Measurements from ENCODE around the gene NOTUM.
"Not testable (repeated sequence)": the region's sequence is repeated elsewhere in the genome, so short reads cannot be mapped to it uniquely, and the experiment has no call there.

NOTUM gene

DNA sequence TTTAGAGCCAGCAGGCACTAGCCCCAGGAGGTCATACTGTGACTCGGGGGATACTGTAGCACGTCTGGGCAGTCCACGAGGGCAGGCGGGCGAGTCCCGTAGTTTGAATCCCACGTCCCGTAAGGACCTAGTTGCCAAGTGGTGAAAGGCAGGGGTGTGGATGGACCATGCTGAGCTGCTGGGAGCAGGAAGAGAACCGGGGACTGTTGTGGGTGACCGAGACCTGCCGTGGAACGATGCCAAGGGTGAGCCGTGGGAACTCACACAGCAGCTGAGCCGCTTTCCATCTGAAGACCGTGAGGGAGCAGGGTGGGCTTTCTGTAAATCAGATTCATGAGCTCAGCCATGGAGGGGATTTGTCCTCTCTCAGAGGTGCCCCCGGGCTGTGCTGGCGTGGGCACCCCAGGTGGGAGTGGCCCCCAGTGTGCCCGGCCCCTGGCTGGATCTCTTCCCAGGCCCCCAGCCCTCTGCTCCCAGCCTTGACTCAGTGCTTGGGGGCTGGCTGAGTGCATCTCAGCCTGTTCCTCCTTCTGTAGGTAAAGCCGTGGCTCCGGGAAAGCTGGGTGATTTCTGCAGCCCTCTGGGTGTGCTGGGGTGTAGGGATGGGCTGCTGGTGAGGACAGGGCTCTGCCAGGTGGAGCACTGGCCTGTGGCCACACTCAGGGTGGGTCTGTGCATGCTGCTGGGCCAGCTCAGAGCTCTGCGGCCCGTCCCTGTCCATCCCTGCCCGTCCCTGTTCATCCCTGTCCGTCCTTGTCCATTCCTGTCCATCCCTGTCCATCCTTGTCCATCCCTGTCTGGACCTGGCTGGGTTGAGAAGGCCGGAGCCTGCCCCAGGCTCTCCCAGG lies 30.1 kb upstream of the NOTUM start:
- no peaks in the 10 kb centered on the region for H3K27me3 Mint-ChIP-seq (ENCODE audit: low read depth)
- no peak overlapping the region for H3K27ac Mint-ChIP-seq
- no peaks in the 10 kb centered on the region for H3K9me3 Mint-ChIP-seq
- no peaks in the 10 kb centered on the region for H3K36me3 Mint-ChIP-seq (ENCODE audit: low read depth)
- H3K4me3 Mint-ChIP-seq = no peak overlapping the region
- H3K4me1 Mint-ChIP-seq (ENCODE audit: low read depth) = no peaks in the 10 kb centered on the region

DNA sequence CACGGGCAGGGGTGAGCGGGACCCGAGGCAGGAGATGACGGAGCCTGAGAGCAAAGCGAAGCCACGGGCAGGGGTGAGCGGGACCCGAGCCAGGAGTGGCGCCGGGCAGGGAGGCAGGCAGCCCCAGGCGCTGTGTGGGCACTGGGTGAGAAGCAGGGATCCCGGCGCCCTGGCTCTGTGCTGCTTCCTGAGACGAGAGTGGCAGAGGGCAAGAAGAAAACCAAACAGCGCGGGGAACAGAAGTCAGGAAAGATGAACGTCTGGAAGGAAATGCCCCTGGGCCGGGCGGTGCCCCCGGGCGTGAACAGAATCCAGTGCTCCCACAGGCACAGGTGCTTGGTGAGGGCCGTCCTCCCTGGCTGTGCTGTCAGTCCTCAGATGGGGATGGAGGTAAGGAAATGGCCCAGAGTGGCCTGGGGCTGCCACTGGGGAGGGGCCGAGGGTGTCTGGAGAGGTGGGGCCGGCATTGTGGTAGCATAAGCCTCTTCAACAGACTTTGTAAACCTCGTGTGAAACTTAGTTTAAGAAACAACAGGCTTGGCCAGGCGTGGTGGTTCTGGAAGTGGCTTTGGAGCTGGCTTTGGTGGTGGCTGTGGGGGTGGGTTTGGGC lies 26.3 kb upstream of the NOTUM start:
- Mint-ChIP-seq H3K36me3 (ENCODE audit: low read depth) (peaks cover 6% of the 10 kb centered on the region), H3K4me1 (ENCODE audit: low read depth) (peaks cover 4% of the 10 kb centered on the region), H3K4me3 (no peak overlapping the region), H3K27ac (no peak overlapping the region), H3K9me3 (no peaks in the 10 kb centered on the region), H3K27me3 (ENCODE audit: low read depth) (no peaks in the 10 kb centered on the region)

DNA sequence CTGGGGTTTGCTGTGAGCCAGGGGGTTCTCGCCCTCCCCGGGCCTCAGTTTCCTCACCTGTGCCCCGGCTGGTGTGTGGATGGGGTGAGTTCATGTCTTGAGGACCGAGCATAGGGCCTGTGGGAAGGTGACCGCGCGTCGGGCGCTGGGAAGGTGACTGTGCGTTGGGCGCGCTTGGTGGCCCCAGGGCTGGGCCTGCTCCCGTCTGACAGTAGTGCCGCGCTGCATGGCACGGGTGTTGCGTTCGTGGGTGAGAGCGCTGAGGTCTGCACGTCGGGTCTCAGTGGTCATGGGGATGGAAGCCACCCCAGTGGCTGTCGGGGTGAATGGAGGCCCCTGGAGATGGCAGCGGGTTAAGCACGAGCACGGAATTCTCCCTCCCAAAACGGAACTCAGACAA lies 25.6 kb upstream of the NOTUM start:
- Mint-ChIP-seq H3K4me3 (no peak overlapping the region), H3K9me3 (no peaks in the 10 kb centered on the region), H3K4me1 (ENCODE audit: low read depth) (peaks cover 4% of the 10 kb centered on the region), H3K27me3 (ENCODE audit: low read depth) (no peaks in the 10 kb centered on the region), H3K36me3 (ENCODE audit: low read depth) (peaks cover 6% of the 10 kb centered on the region), H3K27ac (no peak overlapping the region)

DNA sequence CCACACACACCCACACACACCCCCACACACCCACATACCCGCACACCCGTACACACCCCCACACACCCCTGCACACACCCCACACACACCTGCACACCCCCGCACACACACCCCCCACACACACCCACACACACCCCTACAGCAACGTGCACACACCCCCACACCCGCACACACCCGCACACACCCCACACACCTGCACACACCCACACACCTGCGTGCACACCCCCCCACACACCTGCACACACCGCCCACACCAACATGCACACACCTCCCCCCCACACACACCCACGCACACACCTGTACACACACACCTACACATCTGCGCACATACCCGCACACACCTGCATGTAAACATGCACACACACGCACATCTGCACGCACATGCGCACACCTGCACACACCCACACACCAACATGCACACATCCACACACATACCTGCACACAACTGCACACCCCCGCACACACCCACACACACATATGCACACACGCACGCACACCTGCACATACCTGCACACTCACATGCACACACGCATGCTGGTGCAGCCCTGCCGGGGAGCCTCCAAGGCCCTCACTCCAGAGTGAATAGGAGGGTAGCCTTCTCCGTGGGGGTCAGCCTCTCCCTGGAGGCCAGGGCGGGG lies 23.9 kb upstream of the NOTUM start:
- no peak overlapping the region for H3K4me3 Mint-ChIP-seq
- H3K27ac Mint-ChIP-seq = no peak overlapping the region
- H3K9me3 Mint-ChIP-seq = no peaks in the 10 kb centered on the region
- peaks cover 6% of the 10 kb centered on the region for H3K36me3 Mint-ChIP-seq (ENCODE audit: low read depth)
- H3K4me1 Mint-ChIP-seq (ENCODE audit: low read depth) = peaks cover 12% of the 10 kb centered on the region
- H3K27me3 Mint-ChIP-seq (ENCODE audit: low read depth) = no peaks in the 10 kb centered on the region

DNA sequence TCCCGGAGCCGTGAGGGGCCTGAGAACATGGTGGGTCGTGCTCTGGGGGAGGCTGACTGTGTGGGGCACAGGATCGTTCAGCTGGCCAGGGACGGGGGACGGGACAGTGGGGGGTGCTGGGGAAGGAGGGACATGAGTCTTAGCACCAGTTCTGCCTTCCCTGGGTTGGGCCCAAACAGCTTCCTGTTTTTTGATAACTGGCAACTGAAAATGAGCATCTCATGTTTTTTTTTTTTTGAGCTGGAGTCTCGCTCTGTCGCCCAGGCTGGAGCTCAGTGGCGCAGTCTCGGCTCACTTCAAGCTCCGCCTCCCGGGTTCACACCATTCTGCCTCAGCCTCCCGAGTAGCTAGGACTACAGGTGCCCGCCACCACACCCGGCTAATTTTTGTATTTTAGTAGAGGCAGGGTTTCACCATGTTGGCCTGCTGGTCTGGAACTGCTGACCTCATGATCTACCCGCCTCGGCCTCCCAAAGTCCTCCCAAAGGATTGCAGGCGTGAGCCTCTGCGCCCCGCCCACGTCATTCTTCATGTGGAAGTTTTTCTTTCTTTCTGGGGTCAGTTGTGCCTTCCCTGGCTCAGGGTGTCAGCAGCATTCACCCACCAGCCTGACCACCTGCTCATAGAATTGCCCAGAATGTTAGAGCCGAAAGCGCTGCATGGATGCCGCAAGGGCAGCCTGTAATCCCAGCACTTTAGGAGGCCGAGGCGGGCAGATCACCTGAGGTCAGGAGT lies 22.8 kb upstream of the NOTUM start:
- Mint-ChIP-seq H3K27me3 (ENCODE audit: low read depth) (no peaks in the 10 kb centered on the region), H3K4me3 (no peak overlapping the region), H3K4me1 (ENCODE audit: low read depth) (peaks cover 19% of the 10 kb centered on the region), H3K27ac (no peak overlapping the region), H3K36me3 (ENCODE audit: low read depth) (peaks cover 10% of the 10 kb centered on the region), H3K9me3 (no peaks in the 10 kb centered on the region)

DNA sequence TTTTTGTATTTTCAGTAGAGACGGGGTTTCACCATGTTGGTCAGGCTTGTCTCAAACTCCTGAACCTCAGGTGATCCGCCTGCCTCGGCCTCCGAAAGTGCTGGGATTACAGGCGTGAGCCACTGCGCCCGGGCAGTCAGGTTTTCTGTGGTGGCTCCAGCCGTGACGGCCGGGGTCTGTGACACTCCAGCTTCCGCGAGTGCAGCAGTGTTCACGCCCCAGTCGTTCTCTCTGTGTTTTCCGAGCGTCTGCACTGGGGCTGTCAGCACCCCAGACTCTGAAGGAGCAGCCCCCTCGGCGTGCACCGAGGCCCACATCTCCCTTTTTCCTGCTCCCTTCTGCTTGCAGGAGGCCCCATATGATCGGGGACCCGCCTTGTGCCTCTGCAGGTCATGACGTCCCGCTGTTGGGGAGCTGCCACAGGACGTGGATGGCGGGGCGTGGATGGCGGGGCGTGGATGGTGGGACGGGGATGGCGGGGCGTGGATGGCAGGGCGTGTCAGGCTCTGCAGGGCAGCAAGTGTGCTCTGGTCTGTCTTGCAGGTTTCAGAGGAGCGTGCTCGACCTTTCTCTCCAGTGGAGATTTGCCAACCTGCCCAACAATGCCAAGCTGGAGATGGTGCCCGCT lies 22.1 kb upstream of the NOTUM start:
- no peaks in the 10 kb centered on the region for H3K27me3 Mint-ChIP-seq (ENCODE audit: low read depth)
- H3K36me3 Mint-ChIP-seq (ENCODE audit: low read depth) = peaks cover 10% of the 10 kb centered on the region
- H3K4me3 Mint-ChIP-seq = no peak overlapping the region
- no peaks in the 10 kb centered on the region for H3K9me3 Mint-ChIP-seq
- peaks cover 19% of the 10 kb centered on the region for H3K4me1 Mint-ChIP-seq (ENCODE audit: low read depth)
- H3K27ac Mint-ChIP-seq = no peak overlapping the region

DNA sequence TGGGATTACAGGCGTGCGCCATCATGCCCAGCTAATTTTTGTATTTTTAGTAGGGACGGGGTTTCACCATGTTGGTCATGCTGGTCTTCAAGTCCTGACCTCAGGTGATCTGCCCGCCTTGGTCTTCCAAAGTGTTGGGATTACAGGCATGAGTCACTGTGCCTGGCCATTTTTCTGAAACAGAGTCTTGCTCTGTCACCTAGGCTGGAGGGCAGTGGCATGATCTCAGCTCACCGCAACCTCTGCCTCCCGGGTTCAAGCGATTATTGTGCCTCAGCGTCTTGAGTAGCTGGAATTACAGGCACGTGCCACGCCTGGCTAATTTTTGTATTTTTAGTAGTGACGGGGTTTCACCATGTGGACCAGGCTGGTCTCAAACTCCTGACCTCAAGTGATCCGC lies 20.5 kb upstream of the NOTUM start:
- Mint-ChIP-seq H3K36me3 (ENCODE audit: low read depth) (peaks cover 10% of the 10 kb centered on the region), H3K4me1 (ENCODE audit: low read depth) (peaks cover 24% of the 10 kb centered on the region)
- H3K27ac Mint-ChIP-seq; H3K27me3 Mint-ChIP-seq (ENCODE audit: low read depth); H3K9me3 Mint-ChIP-seq; H3K4me3 Mint-ChIP-seq: not testable (repeated sequence)

DNA sequence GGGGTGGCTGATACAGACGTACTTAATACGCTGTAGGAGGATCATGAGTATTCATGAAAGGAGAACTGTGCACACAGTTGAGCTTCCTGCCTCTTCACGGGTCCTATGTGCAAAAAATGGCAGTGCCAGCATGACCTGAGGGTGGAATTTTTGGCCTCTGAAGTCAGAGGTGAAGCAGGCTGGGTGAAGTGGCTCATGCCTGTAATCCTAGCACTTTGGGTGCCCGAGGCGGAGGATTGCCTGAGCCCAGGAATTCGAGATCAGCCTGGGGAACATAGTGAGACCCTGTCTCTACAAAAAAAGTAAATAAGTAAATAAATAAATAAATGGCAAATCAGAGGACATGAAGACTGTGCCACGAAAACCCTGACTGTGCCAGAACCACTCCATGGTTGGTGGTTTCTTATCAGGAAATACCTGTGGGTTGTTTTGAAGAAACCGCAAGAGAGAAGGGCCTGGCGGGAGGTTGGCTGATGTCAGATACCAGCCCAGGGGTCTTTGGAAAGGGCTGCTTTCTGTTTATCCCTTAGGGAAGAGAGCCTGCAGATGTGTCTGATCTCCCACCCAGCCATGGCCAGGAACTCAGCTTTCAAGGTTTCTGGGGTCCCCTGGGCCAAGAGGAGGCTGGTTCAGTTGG lies 19.8 kb upstream of the NOTUM start:
- H3K4me1 Mint-ChIP-seq (ENCODE audit: low read depth) = peaks cover 30% of the 10 kb centered on the region
- H3K4me3 Mint-ChIP-seq = no peak overlapping the region
- no peaks in the 10 kb centered on the region for H3K9me3 Mint-ChIP-seq
- H3K36me3 Mint-ChIP-seq (ENCODE audit: low read depth) = peaks cover 10% of the 10 kb centered on the region
- H3K27ac Mint-ChIP-seq = no peak overlapping the region
- no peaks in the 10 kb centered on the region for H3K27me3 Mint-ChIP-seq (ENCODE audit: low read depth)

DNA sequence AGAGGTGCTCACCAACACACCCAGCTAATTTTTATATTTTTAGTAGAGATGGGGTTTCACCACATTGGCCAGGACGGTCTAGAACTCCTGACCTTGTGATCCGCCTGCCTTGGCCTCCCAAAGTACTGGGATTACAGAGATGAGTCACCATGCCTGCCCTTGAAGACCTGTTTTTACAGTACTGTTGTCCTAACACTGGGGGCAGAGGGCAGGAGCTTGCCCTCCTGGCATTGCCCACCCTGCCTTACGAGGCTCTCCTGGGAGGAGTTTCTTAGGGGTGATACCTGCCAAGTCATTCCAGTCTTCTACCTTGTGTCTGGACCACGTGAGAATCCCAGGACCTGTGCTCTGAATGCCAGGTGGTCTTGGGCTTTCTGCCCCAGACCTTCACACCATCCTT lies 19.1 kb upstream of the NOTUM start:
- Mint-ChIP-seq H3K27me3 (ENCODE audit: low read depth) (peaks cover under 1% of the 10 kb centered on the region), H3K4me3 (no peak overlapping the region), H3K9me3 (peaks cover under 1% of the 10 kb centered on the region), H3K27ac (no peak overlapping the region), H3K4me1 (ENCODE audit: low read depth) (peaks cover 30% of the 10 kb centered on the region), H3K36me3 (ENCODE audit: low read depth) (peaks cover 9% of the 10 kb centered on the region)

DNA sequence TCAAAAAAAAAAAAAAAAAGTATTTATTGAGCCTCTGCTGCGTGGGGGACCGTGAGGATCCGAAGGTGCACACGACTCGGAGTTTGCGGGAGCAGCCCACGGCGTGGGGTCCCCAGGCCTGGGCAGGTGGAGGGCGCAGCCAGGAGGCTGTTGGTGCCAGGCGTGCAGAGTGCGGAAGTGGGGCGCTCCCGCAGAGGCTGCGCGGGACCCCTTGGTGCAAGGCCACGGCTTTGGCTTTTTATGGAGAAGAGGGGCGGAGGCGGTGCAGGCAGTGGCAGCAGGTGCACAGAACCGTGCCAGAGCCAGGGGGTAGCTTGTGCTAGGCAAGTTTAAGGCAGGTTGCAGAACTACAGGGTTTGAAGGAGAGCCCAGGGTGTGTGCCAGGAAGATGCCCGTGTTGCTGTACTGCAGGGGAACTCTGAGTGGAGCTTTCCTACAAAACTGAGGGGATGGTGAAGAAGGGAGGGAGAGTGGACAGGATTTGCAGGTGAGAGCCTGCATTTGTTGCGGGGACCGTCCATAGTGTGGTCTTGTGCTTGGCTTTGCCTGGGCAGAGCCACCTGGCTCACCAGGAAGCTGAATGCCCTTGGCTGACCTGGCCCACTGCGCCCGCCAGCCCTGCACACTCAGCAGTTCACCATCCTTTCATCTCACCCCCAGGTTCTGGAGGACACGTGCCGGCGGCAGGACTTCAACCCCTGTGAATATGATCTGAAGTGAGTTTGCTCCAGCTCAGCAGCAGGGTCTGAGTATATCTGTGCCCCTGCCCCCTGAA lies 17.7 kb upstream of the NOTUM start:
- Mint-ChIP-seq H3K4me3 (peak overlapping the region; percentile 67), H3K4me1 (ENCODE audit: low read depth) (peaks cover 30% of the 10 kb centered on the region), H3K27me3 (ENCODE audit: low read depth) (peaks cover 3% of the 10 kb centered on the region), H3K36me3 (ENCODE audit: low read depth) (peaks cover 6% of the 10 kb centered on the region), H3K27ac (peak overlapping the region; percentile 69), H3K9me3 (peaks cover 3% of the 10 kb centered on the region)

DNA sequence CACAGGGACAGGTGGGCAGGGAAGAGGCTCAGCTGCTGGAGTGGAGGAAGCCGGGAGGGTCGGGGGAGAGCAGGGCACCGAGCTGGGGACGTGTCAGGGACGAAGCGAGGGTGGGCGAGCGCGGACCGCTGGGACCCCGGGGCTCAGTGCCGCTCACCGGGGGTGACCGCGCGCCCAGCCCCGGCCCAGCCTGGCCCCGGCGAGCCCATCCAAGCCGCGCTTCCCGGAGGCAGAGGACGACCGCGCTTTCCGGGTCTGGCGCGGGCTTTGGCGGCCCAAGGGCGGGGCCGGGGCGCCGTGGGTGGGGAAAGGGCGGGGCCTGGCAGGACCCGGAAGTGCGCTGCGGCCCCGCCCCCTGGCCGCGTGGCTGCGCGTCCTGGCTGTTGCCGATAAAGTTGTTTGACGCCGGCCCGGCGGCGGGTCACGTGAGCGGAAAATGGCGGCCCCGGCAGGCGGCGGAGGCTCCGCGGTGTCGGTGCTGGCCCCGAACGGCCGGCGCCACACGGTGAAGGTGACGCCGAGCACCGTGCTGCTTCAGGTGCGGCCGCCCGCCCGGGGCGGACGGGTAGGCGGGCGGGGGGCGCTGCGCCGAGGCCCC lies 16.3 kb upstream of the NOTUM start, which contains the start of gene ASPSCR1:
Gene ASPSCR1, plus strand, starts transcription at position 419 of the 598 bp plus-strand sequence. Its CDS starts 18 bp downstream, at position 437.
- Mint-ChIP-seq H3K36me3 (ENCODE audit: low read depth) (peaks cover 4% of the 10 kb centered on the region), H3K4me3 (peak within 1 kb of the TSS; percentile 99)

DNA sequence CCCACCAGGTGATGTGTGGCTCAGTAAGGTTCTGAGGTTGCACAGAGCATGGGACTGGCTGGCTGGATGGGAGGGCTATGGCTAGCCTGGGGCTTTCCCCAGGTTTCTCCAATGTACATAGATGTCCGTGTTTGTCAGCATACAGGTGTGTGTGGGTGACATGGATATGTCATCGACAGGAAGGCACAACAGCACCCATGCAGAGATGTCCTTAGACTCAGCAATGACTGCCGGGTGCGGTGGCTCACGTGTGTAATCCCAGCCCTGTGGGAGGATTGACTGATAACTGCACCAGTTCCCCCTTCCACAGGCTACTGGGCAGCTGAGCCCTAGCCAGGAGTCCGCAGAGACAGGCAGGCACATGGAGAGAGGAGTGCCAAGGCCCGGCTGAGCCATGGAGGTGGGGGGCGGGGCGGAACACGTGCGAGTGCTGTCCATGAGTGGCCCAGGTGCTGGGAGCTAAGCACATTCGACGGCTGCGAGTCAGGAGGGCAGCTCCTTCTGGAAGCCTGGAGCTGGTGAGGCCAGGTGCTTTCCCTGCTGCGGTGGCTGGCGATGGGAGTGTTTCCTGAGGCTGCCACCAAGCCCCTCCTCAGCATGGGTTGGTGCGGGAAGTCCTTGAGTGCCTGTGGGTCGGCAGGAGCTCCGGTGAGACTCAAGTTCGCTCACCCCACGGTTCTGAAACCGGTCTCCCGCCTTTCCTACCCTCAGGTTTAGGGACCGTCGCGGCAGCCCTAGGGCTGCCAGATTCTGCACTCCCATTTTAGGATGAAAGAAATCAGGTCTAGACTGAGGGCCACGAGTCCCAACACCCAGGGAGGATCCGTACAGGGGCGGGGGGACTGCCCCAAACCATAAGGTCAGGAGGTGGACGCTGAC lies 15.6 kb upstream of the NOTUM start:
- peak overlapping the region; percentile 98 for H3K27ac Mint-ChIP-seq
- H3K4me3 Mint-ChIP-seq = peak overlapping the region; percentile 99

More for the DNA sequence above, 16.3 kb upstream of the NOTUM start, which contains the start of gene ASPSCR1:
- peaks cover 3% of the 10 kb centered on the region for H3K27me3 Mint-ChIP-seq (ENCODE audit: low read depth)
- peak within 1 kb of the TSS; percentile 98 for H3K27ac Mint-ChIP-seq
- H3K9me3 Mint-ChIP-seq = peaks cover 3% of the 10 kb centered on the region
- H3K4me1 Mint-ChIP-seq (ENCODE audit: low read depth) = peaks cover 26% of the 10 kb centered on the region

More for the DNA sequence above, 15.6 kb upstream of the NOTUM start:
- Mint-ChIP-seq H3K4me1 (ENCODE audit: low read depth) (peaks cover 25% of the 10 kb centered on the region), H3K36me3 (ENCODE audit: low read depth) (peaks cover 4% of the 10 kb centered on the region), H3K9me3 (peaks cover 3% of the 10 kb centered on the region), H3K27me3 (ENCODE audit: low read depth) (peaks cover 3% of the 10 kb centered on the region)
